ENCODE results near the gene GOLIM4. TPM values are rescaled to one million over a fixed set of nuclear protein-coding genes. Genes with fewer than 3 reads are reported as not detected.

The GOLIM4 gene
- total RNA-seq, 1 donor from 2014 or later: 54.0 TPM

DNA sequence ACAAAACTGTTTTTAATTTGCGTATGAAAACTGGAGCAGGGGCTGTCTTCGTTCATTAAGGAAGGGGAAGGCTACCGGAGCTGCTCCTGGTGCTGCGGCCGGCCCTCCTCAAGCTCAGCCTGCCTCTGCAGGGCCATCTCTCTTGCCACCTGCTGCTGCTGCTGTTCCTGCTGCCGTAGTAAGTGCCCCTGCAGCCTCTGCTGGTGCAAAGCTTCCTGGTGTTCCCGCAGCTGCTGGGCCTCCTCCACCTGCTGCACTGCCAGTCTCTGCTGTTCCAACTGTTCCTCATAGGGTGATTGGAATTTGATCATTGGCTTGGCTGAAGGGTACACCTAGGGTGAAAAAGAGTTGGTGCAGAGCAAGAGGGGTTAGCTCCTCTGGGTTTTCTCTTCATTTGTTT is 66.0 kb downstream of the GOLIM4 start:
- TF ChIP-seq, protein P1, sequence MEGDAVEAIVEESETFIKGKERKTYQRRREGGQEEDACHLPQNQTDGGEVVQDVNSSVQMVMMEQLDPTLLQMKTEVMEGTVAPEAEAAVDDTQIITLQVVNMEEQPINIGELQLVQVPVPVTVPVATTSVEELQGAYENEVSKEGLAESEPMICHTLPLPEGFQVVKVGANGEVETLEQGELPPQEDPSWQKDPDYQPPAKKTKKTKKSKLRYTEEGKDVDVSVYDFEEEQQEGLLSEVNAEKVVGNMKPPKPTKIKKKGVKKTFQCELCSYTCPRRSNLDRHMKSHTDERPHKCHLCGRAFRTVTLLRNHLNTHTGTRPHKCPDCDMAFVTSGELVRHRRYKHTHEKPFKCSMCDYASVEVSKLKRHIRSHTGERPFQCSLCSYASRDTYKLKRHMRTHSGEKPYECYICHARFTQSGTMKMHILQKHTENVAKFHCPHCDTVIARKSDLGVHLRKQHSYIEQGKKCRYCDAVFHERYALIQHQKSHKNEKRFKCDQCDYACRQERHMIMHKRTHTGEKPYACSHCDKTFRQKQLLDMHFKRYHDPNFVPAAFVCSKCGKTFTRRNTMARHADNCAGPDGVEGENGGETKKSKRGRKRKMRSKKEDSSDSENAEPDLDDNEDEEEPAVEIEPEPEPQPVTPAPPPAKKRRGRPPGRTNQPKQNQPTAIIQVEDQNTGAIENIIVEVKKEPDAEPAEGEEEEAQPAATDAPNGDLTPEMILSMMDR (IDR thresholded peaks at IDR 0.05): no peak
- Histone ChIP-seq H3K27ac (no peak overlapping the region), H3K9me3 (no peaks in the 10 kb centered on the region), H3K4me3 (no peak overlapping the region), H3K4me1 (no peaks in the 10 kb centered on the region), H3K27me3 (ENCODE audit: low read depth) (no peaks in the 10 kb centered on the region), H3K36me3 (peaks cover 66% of the 10 kb centered on the region)
- DNase-seq (no peak), ATAC-seq (no peak)
- intact Hi-C loops (cut with DNase I): no loop called here

DNA sequence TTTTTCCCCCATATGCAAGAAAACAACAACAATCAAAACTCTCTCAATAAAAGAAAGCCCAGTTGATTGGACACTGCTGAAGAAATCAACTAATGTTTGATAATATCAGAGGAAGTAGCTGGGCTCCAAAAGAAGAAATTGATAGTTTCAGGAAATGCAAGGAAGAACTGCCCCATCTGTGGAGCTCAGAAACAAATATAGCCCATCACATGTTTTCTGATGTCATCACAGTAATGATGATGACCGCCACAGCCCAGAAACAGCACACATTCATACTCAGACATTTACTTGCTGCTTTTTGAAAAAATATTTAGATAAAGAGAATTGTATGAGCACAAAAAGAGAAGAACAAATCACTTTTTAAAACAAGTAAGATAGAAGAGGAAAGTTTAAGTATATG is 67.6 kb downstream of the GOLIM4 start:
- Histone ChIP-seq H3K36me3 (peaks cover 82% of the 10 kb centered on the region), H3K4me1 (no peaks in the 10 kb centered on the region), H3K4me3 (no peak overlapping the region), H3K27ac (no peak overlapping the region), H3K9me3 (no peaks in the 10 kb centered on the region), H3K27me3 (ENCODE audit: low read depth) (no peaks in the 10 kb centered on the region)
- ATAC-seq (no peak), DNase-seq (no peak)
- intact Hi-C loops (cut with DNase I): no loop called here
- TF ChIP-seq, protein P1 (IDR thresholded peaks at IDR 0.05): no peak

DNA sequence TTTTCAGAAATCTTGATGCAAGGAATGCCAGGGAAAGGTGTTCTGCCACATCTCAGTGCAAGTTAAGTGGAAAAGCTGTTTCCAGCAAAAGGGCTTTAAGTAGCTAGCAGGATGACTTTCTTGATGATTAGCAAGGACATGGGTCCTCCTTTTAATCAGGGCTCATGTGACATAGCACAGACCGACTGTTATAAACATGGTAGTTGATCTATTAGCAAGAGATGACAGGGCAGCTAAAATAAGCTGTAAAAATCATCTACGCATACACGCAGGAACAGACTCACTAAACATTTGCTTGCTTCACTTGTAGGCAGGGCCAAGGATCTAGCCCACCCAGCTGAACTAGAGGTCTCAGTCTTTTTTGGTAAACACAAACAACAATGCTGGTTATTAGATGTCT is 69.0 kb downstream of the GOLIM4 start:
- no peaks in the 10 kb centered on the region for H3K27me3 ChIP-seq (ENCODE audit: low read depth)
- ATAC-seq (no peak), DNase-seq (no peak)
- H3K4me3 ChIP-seq: no peak overlapping the region
- intact Hi-C loops (cut with DNase I): no loop called here
- H3K36me3 ChIP-seq: peaks cover 86% of the 10 kb centered on the region
- H3K9me3 ChIP-seq: no peaks in the 10 kb centered on the region
- no peaks in the 10 kb centered on the region for H3K4me1 ChIP-seq
- TF ChIP-seq, protein P1 (IDR thresholded peaks at IDR 0.05): no peak
- H3K27ac ChIP-seq: no peak overlapping the region

DNA sequence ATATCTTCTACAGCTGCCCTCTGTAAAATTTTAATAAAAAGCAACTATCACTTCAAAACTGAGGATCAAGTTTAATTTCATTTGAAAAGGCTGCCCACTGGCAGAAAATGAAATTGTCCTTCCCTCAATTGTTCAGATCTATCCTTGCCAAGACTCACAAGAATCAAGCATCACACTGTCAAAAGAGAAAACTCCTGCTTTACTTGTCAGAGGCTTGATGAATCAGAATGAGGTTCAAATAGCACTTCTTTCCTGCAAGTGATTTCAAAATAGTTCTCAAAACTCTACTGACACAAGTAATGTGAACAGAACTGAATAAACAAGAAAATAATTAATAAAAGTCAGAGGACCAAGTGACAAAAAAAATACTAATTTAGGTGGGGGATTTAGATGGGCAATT is 70.6 kb downstream of the GOLIM4 start:
- H3K27ac ChIP-seq: no peak overlapping the region
- intact Hi-C loops (cut with DNase I): no loop called here

DNA sequence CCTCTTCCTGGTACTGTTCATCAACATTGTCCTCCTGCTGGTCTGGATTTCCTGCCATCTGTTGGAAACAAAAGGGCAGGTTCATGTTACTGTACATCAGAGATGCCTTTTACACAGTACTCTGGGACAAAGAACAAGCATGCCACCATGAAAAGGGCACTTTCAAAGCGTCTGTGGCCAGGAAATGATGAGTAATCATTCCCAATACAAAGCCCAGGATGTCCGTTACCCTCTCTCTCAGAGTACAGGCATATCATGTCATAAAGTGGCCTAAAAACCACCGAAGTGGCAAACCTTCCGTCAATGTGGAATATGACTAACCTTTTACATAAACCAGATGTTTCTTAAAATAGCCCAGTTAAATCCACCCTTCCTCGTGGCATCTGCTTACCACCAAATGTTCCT is 71.2 kb downstream of the GOLIM4 start:
- Histone ChIP-seq H3K9me3 (no peaks in the 10 kb centered on the region), H3K36me3 (peaks cover 98% of the 10 kb centered on the region), H3K4me1 (no peaks in the 10 kb centered on the region), H3K27me3 (ENCODE audit: low read depth) (no peaks in the 10 kb centered on the region), H3K4me3 (no peak overlapping the region), H3K27ac (no peak overlapping the region)
- DNase-seq: no peak
- ATAC-seq: peak; percentile 31 to 35
- TF ChIP-seq, protein P1 (IDR thresholded peaks at IDR 0.05): no peak
- intact Hi-C loops (cut with DNase I): no loop called here

More for the DNA sequence above, 70.6 kb downstream of the GOLIM4 start:
- H3K36me3 ChIP-seq: peaks cover 98% of the 10 kb centered on the region
- no peaks in the 10 kb centered on the region for H3K4me1 ChIP-seq
- ATAC-seq: no peak
- H3K4me3 ChIP-seq: no peak overlapping the region
- H3K27me3 ChIP-seq (ENCODE audit: low read depth): no peaks in the 10 kb centered on the region
- no peak for DNase-seq
- H3K9me3 ChIP-seq: no peaks in the 10 kb centered on the region
- TF ChIP-seq, protein P1 (IDR thresholded peaks at IDR 0.05): no peak

Data from lower lobe of right lung (tissue), 2 donors.